Mucosa of descending colon (tissue), 3 donors: Measurements from ENCODE around the gene MGARP. TPM values are rescaled to one million over a fixed set of nuclear protein-coding genes. Genes with fewer than 3 reads are reported as not detected.
A peak's percentile ranks its signal among the peaks of the same experiment; 100 is the strongest.

Experiments
- ATAC-seq: fragments of 200-7000 bp; cut with Tn5 transposase; one replicate; pipeline ENCODE4 v1.9.1; 2020; ENCODE audit warnings: mild to moderate bottlenecking, moderate library complexity
- DNase-seq, 3 donors: peaks; one replicate each; pipeline ENCODE4 v3.0.0-alpha.2; 2020
- H3K36me3 ChIP-seq: fragments of 200-600 bp; one replicate; pipeline ENCODE4 v1.8.0; 2021; ENCODE audit warnings: low read depth, mild to moderate bottlenecking
- H3K4me1 ChIP-seq: fragments of 200-600 bp; one replicate; pipeline ENCODE4 v1.8.0; 2021; ENCODE audit warnings: low read depth, mild to moderate bottlenecking
- H3K4me3 ChIP-seq: fragments of 200-600 bp; one replicate; pipeline ENCODE4 v1.8.0; 2021; ENCODE audit warnings: mild to moderate bottlenecking
- H3K9me3 ChIP-seq: fragments of 200-600 bp; one replicate; pipeline ENCODE4 v1.8.0; 2021; ENCODE audit warnings: mild to moderate bottlenecking
- intact Hi-C, 2 donors: fragments of 100-400 bp; cut with DNase I in 1 of 2; cut with micrococcal nuclease in 1 of 2; formaldehyde crosslinking; loops; one replicate each; pipeline versions ENCODE4 v1.11.0 to v1.11.1; 2022; cut with DNase I, micrococcal nuclease
- total RNA-seq, 3 donors: library from RNA; stranded (reverse); fragmentation: NEBNext Ultra II Directional in 2 of 3; extraction: Animal tissue kit (Norgen Biotek cat#: 25700) in 2 of 3; gene quantifications; one replicate each; pipeline versions ENCODE4 v1.2.1 to v1.2.4, GENCODE V29; 2021 to 2023
- TF ChIP-seq, protein P1 (sequence below): fragments of 200-600 bp; IDR thresholded peaks from one replicate; pipeline ENCODE4 v1.8.0; 2022; ENCODE audit warnings: antibody characterized with exemption, mild to moderate bottlenecking
- donor health status: DM: no; HTN: no; CAD: no; lungs with moderate emphysema.
- donor health status: DM: no; HTN: no; CAD: no.
- donor health status: DM: no; HTN: yes; CAD: no.

MGARP gene
- total RNA-seq, 3 donors from 2014 or later = 0.29 to 0.73 TPM; not detected in 1

DNA sequence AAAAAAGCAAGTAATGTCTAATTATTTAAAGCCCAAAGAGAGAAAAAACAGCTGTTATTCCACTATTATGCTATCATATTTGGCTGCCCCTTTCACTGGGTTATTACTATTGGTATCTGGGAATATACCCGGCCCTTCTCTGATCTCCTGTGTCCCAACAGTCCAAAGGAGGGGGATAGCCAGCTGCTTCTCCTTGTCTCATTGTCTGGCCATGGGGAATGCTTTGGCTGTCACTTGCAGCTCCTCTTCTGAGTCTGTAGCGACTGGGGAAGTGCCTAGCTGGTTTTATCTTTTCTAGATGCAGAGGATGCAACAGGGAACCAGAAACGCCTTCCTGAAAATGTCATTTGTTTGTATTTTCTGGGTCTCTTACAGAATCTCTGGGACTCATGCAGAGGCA, 33.9 kb downstream of the MGARP start:
- ATAC-seq (no peak), DNase-seq (no peak)
- Histone ChIP-seq H3K36me3 (no peaks in the 10 kb centered on the region), H3K4me3 (no peak overlapping the region), H3K9me3 (no peaks in the 10 kb centered on the region), H3K4me1 (no peaks in the 10 kb centered on the region)
- intact Hi-C loops = no loop called here
- TF ChIP-seq, protein P1, sequence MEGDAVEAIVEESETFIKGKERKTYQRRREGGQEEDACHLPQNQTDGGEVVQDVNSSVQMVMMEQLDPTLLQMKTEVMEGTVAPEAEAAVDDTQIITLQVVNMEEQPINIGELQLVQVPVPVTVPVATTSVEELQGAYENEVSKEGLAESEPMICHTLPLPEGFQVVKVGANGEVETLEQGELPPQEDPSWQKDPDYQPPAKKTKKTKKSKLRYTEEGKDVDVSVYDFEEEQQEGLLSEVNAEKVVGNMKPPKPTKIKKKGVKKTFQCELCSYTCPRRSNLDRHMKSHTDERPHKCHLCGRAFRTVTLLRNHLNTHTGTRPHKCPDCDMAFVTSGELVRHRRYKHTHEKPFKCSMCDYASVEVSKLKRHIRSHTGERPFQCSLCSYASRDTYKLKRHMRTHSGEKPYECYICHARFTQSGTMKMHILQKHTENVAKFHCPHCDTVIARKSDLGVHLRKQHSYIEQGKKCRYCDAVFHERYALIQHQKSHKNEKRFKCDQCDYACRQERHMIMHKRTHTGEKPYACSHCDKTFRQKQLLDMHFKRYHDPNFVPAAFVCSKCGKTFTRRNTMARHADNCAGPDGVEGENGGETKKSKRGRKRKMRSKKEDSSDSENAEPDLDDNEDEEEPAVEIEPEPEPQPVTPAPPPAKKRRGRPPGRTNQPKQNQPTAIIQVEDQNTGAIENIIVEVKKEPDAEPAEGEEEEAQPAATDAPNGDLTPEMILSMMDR = no peak

DNA sequence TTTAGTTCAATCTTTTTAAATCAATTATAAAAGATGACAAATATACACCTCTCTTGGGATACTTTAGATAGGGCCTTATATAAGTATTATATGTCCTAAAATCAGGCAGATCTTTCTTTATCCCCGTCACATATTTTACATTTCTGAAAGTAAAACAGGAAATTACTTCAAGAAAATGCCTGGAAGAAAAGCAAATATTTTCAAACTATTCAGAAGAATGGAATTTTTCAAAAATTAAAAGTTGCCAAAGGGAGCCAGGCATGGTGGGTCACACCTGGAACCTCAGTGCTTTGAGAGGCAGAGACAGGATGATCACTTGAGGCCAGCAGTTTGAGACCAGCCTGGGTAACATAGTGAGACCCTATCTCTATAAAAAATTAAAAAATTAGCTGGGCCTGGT, 34.4 kb downstream of the MGARP start:
- no peak for ATAC-seq
- intact Hi-C loops = no loop called here

DNA sequence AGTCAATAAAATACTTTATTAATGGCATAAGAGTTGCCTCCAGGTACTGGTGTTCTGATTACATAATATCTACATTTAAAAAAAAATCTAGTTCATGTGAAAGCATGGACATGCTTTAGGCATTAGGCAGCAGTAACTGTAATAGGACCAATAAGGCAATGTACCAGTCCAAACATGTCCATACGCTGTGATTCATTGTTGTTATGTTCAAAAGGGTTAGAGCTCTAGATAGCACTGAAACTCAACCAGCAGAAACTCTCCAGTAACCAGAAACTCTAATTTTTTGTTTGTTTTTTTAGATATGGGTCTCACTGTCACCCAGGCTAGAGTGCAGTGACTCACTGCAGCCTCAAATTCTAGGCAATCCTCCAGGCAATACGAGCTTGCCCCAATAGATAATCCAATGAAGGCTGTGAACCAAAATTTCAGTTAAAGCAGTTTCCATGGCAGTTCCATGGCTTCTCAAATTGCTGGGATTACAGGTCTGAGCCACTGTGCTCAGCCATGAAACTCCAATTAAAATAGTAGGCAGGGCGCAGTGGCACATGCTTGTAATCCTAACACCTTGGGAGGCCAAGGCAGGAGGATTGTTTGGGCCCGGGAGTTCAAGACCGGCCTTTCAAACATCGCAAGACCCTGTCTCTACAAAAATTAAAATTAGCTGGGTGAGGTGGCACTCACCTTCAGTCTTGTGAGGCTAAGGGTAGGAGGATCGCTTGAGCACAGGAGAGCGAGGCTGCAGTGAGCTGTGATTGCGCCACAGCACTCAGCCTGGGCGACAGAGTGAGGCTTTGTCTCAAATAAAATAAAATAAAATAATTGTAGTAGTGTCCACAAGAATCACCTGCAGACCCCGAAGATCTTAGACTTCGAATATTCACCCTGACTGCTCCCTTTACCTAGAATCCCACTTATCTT, 36.3 kb downstream of the MGARP start:
- no peaks in the 10 kb centered on the region for H3K36me3 ChIP-seq
- H3K9me3 ChIP-seq = no peaks in the 10 kb centered on the region
- no peak overlapping the region for H3K4me3 ChIP-seq
- ATAC-seq = peak; percentile 36
- intact Hi-C loops = no loop called here
- DNase-seq = no peak
- TF ChIP-seq, protein P1 = no peak
- no peaks in the 10 kb centered on the region for H3K4me1 ChIP-seq

More for the DNA sequence above, 34.4 kb downstream of the MGARP start:
- Histone ChIP-seq H3K36me3 (no peaks in the 10 kb centered on the region), H3K4me1 (no peaks in the 10 kb centered on the region), H3K4me3 (no peak overlapping the region), H3K9me3 (no peaks in the 10 kb centered on the region)
- no peak for DNase-seq
- TF ChIP-seq, protein P1 = no peak

DNA sequence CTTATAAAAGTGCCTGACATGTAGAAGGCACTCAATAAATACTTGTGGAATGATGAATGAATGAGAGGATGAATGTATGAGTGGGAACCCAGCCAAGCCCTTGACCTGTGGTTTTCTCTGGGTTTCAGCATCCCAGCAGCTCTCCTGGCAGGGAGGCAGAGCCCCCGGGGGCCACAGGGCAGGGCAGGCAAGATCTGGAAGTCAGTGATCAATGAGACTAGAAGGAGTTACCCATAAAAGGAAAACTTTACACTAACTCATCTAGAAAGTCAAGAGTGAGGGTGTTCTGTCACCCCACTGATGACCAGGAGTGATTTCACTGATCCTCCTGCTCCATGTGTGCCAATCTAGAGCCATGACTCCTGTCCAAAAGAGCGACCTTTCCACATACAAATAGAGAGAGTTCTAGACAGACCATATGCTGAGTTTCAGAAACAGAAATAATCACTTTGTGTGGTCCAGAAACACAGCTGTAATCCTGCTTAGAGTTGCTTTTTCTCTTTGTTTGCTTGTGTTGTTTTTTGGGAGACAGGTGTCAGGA, 37.4 kb downstream of the MGARP start:
- Histone ChIP-seq H3K9me3 (no peaks in the 10 kb centered on the region), H3K4me1 (no peaks in the 10 kb centered on the region), H3K4me3 (no peak overlapping the region), H3K36me3 (no peaks in the 10 kb centered on the region)
- TF ChIP-seq, protein P1 = no peak
- intact Hi-C loops = no loop called here
- no peak for ATAC-seq
- no peak for DNase-seq

DNA sequence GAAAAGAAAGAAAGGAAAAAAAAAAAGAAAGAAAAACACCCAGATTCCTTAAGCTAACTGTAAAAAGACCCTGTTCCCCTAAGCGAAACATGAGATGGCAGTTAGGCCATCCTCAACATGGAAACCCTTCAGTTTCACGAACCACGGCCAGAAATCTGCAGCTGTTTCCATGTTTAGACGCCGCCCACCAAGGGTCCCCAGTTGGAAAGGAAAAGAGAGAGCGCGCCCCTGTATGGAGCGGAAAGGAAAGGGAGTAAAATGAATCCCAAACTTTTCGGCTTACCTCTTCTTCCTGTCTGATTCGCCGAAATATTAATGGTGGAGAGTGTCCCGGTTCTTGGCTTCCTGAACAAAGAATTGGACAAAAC, 38.3 kb downstream of the MGARP start:
- ATAC-seq = no peak
- DNase-seq = no peak

More for the DNA sequence above, 38.3 kb downstream of the MGARP start:
- intact Hi-C loops = no loop called here
- TF ChIP-seq, protein P1 = no peak
- Histone ChIP-seq H3K4me1 (no peaks in the 10 kb centered on the region), H3K9me3 (no peaks in the 10 kb centered on the region), H3K4me3 (no peak overlapping the region), H3K36me3 (no peaks in the 10 kb centered on the region)
